ENCODE measurements around the gene PHF1.

DNA sequence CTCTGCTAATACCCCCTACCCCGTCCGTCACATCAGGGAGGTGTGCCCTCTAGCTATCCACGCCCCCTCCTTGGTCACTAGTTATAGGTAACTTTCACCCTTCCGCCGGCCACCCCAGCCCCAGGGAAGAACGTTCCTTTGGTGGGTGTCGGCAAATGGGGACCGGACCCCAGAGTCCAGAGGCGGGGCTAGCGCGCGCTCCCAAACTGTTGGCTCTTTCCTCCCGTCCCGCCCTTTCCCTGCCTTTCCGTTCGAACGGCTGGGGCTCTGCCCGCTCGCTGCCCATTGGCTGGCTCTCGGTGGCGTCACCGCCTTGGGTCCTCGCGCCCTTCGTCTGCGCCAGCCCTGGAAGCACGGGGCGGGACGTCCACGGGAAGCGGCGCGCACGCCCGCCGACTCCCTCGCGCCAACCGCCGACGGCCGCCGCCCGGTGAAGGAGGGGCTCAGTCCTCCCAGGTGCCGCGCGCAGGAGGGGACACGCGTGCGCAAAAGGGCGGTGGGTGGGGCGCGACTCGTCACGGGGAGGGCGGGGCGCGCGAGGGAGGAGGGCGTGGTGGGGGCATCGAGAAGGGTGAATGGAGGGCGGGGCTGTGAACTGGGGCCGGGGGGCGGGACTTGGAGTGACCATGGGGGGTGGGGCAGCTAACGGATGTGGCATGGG is 634 bp upstream of the PHF1 start:
- TF ChIP-seq EZH2 (IDR thresholded peaks at IDR 0.05; ENCODE audit: insufficient read depth, poor library complexity, severe bottlenecking) (no peak), EZH2phosphoT487 (IDR thresholded peaks at IDR 0.05; ENCODE audit: insufficient read depth, low read depth) (no peak)
